HEK293 (cell line): ENCODE measurements around the gene SKA2.

Experiments used
- ZBTB7A ChIP-seq: fragments of 450-650 bp; formaldehyde crosslinking; IDR thresholded peaks from 2 replicates; pipeline ENCODE4 v1.5.1; 2016; ENCODE audit warnings: low read depth, missing biosample characterization, missing genetic modification characterization
- ZBTB8A ChIP-seq: fragments of 450-650 bp; formaldehyde crosslinking; IDR thresholded peaks from 2 replicates; pipeline ENCODE4 v1.5.1; 2016; ENCODE audit warnings: missing biosample characterization, missing genetic modification characterization
- ZNF214 ChIP-seq: fragments of 450-650 bp; formaldehyde crosslinking; IDR thresholded peaks from 2 replicates; pipeline ENCODE4 v1.5.1; 2017; ENCODE audit warnings: missing biosample characterization, mild to moderate bottlenecking, missing genetic modification characterization, borderline replicate concordance
- ZNF48 ChIP-seq: fragments of 450-650 bp; formaldehyde crosslinking; IDR thresholded peaks from 2 replicates; pipeline ENCODE4 v1.5.1; 2016; ENCODE audit warnings: missing biosample characterization, missing genetic modification characterization
- ZNF560 ChIP-seq: fragments of 450-650 bp; formaldehyde crosslinking; IDR thresholded peaks from 2 replicates; pipeline ENCODE4 v1.5.1; 2017; ENCODE audit warnings: missing biosample characterization, missing genetic modification characterization, borderline replicate concordance
- ZNF585B ChIP-seq: fragments of 450-650 bp; formaldehyde crosslinking; IDR thresholded peaks from 2 replicates; pipeline ENCODE4 v1.5.1; 2016; ENCODE audit warnings: missing biosample characterization, missing genetic modification characterization
- ZNF629 ChIP-seq: fragments of 450-650 bp; formaldehyde crosslinking; IDR thresholded peaks from 2 replicates; pipeline ENCODE4 v1.5.1; 2017; ENCODE audit warnings: missing biosample characterization, missing genetic modification characterization
- ZNF785 ChIP-seq: fragments of 450-650 bp; formaldehyde crosslinking; IDR thresholded peaks from 2 replicates; pipeline ENCODE4 v1.5.1; 2016; ENCODE audit warnings: missing biosample characterization, missing genetic modification characterization
- TF ChIP-seq, protein P1 (sequence below): fragments of 450-650 bp; formaldehyde crosslinking; IDR thresholded peaks from 2 replicates; pipeline ENCODE4 v1.5.1; 2016; ENCODE audit warnings: missing biosample characterization, missing genetic modification characterization
- TF ChIP-seq, protein P2 (sequence below): fragments of 450-650 bp; formaldehyde crosslinking; IDR thresholded peaks from 2 replicates; pipeline ENCODE4 v1.5.1; 2016; ENCODE audit warnings: missing biosample characterization, missing genetic modification characterization, low read depth
- TF ChIP-seq, protein P3 (sequence below): fragments of 450-650 bp; formaldehyde crosslinking; IDR thresholded peaks from 2 replicates; pipeline ENCODE4 v1.5.1; 2016; ENCODE audit warnings: missing biosample characterization, missing genetic modification characterization

DNA sequence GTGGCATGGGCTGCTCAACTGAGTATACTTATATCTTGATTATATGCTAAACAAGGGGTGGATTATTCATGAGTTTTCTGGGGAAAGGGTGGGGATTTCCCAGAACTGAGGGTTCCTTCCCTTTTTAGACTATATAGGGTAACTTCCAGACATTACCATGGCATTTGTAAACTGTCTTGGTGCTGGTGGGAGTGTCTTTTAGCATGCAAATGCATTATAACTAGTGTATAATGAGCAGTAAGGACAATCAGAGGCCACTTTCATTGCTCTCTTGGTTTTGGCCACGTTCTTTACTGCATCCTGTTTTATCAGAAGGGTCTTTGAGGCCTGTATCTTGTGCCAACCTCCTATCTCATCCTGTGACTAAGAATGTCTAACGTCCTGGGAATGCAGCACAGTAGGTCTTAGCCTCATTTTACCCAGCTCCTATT is 12.6 kb upstream of the SKA2 start:
- TF ChIP-seq, protein P1, sequence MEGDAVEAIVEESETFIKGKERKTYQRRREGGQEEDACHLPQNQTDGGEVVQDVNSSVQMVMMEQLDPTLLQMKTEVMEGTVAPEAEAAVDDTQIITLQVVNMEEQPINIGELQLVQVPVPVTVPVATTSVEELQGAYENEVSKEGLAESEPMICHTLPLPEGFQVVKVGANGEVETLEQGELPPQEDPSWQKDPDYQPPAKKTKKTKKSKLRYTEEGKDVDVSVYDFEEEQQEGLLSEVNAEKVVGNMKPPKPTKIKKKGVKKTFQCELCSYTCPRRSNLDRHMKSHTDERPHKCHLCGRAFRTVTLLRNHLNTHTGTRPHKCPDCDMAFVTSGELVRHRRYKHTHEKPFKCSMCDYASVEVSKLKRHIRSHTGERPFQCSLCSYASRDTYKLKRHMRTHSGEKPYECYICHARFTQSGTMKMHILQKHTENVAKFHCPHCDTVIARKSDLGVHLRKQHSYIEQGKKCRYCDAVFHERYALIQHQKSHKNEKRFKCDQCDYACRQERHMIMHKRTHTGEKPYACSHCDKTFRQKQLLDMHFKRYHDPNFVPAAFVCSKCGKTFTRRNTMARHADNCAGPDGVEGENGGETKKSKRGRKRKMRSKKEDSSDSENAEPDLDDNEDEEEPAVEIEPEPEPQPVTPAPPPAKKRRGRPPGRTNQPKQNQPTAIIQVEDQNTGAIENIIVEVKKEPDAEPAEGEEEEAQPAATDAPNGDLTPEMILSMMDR (tag by site-specific recombination), result no peak
- TF ChIP-seq, protein P2, sequence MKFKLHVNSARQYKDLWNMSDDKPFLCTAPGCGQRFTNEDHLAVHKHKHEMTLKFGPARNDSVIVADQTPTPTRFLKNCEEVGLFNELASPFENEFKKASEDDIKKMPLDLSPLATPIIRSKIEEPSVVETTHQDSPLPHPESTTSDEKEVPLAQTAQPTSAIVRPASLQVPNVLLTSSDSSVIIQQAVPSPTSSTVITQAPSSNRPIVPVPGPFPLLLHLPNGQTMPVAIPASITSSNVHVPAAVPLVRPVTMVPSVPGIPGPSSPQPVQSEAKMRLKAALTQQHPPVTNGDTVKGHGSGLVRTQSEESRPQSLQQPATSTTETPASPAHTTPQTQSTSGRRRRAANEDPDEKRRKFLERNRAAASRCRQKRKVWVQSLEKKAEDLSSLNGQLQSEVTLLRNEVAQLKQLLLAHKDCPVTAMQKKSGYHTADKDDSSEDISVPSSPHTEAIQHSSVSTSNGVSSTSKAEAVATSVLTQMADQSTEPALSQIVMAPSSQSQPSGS (tag by site-specific recombination), result no peak
- no peak for TF ChIP-seq ZNF585B (tag by site-specific recombination)
- no peak for TF ChIP-seq ZNF48 (tag by site-specific recombination)
- TF ChIP-seq ZBTB7A, result no peak
- no peak for TF ChIP-seq ZBTB8A
- TF ChIP-seq, protein P3, sequence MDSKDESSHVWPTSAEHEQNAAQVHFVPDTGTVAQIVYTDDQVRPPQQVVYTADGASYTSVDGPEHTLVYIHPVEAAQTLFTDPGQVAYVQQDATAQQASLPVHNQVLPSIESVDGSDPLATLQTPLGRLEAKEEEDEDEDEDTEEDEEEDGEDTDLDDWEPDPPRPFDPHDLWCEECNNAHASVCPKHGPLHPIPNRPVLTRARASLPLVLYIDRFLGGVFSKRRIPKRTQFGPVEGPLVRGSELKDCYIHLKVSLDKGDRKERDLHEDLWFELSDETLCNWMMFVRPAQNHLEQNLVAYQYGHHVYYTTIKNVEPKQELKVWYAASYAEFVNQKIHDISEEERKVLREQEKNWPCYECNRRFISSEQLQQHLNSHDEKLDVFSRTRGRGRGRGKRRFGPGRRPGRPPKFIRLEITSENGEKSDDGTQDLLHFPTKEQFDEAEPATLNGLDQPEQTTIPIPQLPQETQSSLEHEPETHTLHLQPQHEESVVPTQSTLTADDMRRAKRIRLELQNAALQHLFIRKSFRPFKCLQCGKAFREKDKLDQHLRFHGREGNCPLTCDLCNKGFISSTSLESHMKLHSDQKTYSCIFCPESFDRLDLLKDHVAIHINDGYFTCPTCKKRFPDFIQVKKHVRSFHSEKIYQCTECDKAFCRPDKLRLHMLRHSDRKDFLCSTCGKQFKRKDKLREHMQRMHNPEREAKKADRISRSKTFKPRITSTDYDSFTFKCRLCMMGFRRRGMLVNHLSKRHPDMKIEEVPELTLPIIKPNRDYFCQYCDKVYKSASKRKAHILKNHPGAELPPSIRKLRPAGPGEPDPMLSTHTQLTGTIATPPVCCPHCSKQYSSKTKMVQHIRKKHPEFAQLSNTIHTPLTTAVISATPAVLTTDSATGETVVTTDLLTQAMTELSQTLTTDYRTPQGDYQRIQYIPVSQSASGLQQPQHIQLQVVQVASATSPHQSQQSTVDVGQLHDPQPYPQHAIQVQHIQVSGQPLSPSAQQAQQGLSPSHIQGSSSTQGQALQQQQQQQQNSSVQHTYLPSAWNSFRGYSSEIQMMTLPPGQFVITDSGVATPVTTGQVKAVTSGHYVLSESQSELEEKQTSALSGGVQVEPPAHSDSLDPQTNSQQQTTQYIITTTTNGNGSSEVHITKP, result no peak
- TF ChIP-seq ZNF214 (tag by site-specific recombination), result no peak
- no peak for TF ChIP-seq ZNF560
- TF ChIP-seq ZNF785 (tag by site-specific recombination), result no peak
- no peak for TF ChIP-seq ZNF629 (tag by site-specific recombination)
